ENCODE results near the gene POFUT2.

The POFUT2 gene

DNA sequence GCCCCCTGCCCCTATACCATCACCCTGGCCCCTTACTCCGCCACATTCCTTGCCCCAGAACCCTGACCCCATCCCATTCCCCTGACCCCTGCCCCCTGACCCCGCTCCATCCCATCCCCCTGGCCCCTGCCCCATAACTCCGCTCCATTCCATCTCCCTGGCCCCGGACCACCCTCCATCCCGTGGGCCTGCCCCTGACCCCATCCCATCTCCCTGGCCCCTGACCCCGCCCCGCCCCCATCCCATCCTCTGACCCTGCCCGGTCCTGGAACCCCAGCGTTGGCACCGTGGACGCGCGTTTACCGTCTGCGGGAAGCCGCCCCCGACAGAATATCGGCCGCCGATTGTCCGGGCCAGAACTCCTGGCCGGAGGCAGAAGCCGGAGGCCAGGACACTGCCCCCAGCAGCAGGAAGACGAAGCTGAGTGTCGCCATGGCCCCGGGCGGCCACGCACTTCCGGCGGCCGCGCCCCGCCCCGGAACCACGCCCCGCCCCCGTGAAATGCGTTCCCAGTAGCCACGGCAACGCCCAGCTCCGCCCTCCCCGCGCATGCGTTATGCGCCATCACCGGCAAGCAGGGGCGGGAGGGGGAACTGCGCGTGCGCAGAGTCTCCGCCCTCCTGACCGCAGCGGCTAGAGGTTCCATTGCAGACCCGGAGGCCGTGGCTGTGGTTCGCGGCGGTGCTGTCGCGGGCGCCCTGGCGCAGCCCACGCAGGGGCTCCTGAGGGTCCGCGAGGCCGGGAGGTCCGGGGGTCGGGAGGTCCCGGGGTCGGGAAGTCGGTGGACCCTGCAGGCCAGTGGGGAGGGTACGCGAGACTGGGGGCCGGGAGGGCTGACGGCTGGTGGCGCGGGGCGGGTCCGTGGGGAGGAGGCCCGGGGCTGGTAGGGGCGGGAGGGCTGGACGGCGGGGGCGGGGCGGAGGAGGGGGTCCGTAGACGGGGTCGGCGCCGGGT, at the start of gene POFUT2:
POFUT2 (minus strand) TSS at position 458 of the 954 bp plus-strand sequence; CDS start at position 434, 24 bp downstream.
- peak; percentile 49 to 99 (median 94) for DNase-seq

- DNase-seq, result peak in 5 of 14 donors; percentile 19 to 67 (median 25)
Observed at GRCh38 chr21:45336870-45337269, 49.2 kb upstream of the POFUT2 start.

DNA sequence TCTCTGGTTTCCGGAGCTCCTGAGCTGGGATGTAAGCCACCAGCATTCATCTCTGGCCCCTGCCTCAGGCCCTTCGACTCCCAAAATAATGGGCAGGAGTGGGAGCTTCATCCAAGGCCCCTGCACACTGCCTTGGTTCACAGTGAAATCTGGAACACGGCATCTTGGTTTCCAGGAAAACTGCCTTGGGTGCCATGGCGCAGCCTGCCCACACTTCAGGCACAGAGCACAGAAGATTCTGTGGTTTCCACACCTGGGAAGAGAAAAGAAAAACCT, 48.8 kb upstream of the POFUT2 start:
- no peak for DNase-seq

GRCh38 chr21:45335761-45336534, 48.3 kb upstream of the POFUT2 start:
- no peak for DNase-seq

- no peak for DNase-seq
Observed at GRCh38 chr21:45335151-45335760, 47.6 kb upstream of the POFUT2 start.

DNA sequence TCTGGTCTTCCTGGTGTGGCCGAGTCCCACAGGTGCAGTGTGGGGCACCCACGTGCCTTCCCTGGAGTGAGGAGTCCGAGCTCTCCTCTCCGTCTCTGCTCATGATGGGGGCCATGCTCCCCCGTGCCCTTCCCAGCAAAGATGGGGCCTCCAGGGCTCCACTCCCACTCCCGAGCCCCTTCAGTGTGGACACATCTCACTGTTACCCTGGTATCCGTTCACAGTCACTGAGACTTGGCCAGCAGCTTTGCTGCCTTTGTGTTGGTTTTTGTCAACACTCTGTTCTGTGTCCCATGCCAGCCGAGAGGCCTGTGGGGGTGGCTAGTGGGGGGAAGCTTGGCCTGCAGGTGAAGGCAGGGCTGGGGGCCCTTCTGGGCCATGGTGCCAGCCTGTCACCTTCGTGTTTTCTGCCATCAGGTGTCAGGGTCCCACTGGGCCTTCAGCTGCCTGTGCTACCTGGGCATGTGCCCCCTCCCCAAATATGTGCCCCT, 46.9 kb upstream of the POFUT2 start:
- DNase-seq, result no peak

- DNase-seq, result no peak
Observed at GRCh38 chr21:45334134-45334533, 46.4 kb upstream of the POFUT2 start.

DNA sequence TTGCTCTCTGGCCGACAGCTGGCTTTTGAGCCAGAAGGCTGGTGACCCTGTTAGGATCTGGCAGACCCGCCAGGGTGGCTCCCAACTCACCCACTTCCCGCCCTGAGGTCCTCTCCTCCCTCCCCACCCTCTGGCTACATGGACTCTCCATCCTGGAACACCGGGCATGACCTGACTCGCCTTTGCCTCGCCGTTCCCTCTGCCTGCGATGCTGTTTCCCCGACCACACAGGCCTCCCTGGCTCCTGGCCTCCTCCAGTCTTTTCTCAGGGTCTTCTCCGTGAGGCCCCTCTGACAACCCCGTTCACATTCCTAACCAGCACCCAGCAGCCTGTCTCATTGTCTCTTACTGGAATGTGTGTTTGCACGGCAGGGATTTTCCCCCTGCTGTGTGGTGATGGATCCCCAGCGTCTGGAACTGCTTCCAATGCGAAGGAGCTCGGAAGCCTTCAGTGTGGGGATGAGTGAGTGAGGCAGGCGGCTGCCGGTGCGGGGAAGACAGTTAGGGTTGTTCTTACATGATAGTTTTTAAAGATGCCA, 46.0 kb upstream of the POFUT2 start:
- no peak for DNase-seq

DNA sequence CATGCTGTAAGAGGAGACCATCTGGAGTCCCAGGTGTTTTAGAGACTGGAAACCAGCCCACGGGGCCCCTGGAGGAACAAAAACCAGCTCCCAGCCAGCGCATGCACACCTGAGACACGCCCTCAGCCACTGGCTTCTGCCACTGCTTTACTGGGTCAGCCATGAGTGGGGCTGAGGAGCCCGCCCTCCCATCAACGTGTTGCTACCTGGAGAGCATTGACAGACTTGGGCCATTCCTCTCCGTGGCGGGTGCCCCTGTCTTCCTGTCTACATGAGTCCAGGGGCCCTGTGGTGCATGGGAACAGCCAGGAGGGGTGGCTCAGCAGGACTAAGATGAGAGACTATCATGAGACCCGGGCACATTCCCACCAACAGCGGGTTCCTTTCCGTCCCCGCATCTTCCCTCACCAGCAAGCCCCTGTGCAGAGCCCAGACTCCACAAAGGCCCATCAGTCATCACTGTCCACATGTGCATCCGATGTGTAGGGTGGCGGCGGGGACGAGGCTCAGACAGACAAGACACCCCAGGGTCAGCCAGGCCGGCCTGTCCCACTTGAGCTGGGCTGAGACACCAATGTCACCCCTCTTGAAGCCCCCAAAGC, 45.4 kb upstream of the POFUT2 start:
- DNase-seq, result no peak

DNA sequence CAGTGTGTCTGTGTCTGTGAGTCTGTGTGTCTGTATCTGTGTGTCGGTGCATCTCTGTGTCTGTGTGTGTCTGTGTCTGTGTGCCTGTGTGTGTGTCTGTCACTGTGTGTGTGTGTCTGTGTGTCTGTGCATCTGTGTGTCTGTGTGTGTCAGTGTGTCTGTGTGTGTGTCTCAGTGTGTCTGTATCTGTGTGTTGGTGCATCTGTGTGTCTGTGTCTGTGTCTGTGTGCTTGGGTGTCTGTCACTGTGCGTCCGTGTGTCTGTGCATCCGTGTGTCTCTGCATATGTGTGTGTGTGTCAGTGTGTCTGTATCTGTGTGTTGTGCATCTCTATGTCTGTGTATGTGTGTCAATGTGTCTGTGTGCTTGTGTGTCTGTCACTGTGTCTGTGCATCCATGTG, 44.7 kb upstream of the POFUT2 start:
- DNase-seq, result no peak

DNA sequence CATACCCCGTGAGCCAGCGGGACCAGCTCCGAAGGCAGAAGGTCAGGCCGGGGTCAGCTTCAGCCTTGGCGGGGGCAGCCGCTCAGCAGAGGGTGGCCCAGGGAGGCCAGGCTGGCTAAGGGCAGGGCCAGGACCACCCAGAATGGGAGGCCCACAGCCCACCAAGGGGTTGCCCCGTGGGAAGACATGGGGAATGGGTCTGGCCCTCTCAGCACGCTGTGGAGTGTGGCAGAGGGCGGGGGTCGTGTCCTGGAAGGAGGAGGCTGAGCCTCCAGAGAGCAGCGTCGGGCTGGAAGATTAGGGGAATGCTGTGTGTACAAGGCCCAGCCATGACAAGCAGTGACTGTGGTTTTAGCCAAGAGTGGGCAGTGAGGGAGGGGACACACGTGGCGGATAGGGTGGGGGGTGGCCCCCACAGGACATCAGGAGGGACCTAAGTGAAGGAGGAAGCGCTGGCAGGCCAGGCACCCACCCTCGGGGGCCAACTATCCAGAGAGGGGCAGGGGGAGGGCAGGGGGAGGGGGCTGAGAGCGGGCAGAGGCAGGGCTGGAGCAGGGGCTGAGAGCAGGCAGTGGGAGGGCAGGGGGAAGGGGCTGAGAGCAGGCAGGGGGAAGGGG, 43.9 kb upstream of the POFUT2 start:
- no peak for DNase-seq

DNA sequence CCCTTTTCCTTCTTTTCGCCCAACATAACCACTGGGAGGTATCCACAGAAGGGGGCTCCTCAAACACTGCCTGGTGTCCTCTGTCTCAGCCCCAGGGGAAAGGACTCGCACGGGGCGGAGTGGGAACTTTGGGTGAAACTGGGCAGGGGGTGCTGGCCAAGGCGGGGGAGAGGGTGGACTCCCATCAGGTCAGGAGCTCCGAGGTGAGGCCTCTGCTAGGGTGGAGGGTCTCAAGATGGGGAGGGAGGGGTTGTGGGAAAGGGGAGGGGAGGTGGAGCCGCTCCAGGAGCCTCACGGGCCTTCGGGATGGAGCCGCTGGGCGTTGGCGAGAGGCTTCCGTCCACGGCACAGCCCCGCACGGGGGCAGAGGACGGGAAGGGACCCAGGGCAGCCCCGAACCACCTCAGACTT, 43.2 kb upstream of the POFUT2 start:
- DNase-seq, result no peak

DNA sequence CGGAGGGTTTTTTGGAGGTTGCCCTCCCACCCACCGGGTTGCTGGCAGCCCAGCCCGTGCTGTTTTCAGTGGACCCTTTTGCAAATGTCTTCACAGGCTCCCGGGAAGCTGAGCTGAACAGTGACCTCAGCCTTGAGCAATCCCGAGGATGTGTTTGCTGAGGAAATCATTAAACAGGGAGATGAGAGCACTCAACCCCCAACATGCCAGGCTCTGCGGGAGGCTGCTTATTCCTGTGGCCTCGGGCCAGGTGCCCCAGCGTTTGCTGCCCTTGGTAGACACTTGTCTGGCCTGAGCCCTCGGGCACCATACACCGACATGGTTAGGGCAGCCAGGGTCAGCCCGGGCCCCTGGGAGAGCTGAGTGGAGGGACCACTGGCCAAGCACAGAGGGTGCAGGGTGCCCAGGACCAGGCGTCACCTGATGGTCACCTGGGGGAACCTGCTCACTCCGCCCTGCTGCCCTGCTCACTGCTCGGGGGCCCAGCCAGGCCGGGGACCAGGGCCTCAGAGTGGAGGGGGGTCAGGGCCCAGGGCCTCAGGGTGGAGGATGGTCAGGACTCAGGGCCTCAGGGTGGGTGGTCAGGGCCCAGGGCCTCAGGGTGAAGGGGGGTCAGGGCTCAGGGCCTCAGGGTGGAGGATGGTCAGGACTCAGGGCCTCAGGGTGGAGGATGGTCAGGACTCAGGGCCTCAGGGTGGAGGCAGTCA, 42.5 kb upstream of the POFUT2 start:
- no peak for DNase-seq

- no peak for DNase-seq
Observed at GRCh38 chr21:45329261-45330074, 41.8 kb upstream of the POFUT2 start.

- no peak for DNase-seq
Observed at GRCh38 chr21:45328198-45329091, 40.8 kb upstream of the POFUT2 start.

DNA sequence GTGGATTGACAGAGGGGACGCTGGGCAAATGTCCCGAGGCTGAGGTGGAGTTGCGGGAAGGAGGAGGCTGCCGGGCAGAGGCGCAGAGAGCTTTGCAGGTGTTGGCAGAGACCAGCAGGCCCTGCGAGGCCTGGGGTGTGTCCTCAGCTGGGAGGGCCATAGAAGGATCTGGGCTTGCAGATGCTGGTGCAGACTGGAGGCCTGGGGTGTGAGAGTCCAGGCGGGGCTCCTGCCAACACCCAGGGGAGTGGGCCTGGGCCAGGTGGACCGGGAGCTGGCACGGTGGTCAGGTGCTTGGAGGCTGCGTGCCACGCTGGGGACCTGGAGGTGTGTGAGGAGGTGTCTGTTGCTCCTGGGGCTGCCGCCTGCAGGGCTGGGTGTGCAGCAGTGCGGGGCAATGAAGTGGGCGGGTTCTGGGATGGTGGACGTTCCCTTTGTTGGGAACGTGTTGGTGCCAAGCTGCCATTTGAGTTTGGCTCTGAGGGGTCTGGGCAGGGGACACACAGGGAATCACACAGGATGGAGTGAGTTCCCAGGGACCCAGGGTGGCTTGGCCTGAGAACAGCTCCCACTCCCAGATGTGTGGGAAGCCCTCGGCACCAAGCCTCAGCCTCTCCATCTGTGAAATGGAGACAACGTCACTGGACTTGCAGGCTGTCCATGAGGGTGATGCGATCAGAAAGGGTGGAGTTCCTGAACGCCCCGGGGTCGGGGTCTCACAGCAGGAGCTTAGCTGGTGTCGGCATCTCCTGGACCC, 39.9 kb upstream of the POFUT2 start:
- no peak for DNase-seq

DNA sequence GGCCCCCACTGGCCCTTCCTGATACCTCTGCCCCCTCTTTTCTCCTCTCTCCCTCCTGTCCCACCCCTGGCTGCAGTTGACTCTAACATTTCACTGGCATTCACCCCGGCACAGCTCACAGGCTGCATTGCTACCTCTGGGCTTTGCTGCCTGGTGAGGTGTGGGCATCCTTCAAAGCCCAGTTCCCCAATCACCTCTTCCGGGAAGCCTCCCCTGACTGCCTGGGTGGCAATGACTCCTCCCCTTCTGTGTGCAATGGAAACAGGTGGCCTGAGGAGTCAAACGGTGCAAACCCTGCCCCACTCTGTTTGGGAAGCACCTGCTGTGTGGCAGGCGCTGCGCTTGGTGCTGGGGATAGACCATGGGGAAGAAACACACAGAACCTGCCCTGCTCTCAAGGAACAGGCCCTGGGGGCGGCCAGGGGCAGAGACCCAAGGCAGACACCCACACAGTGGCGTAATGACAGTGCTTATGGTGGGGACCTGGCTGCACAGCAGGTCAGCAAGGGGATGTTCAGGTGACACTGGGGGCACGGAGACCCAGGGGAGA, 39.3 kb upstream of the POFUT2 start:
- DNase-seq, result no peak

Measured in C1 segment of cervical spinal cord (tissue), 14 donors.